Fibroblast of the aortic adventitia (primary cell): ENCODE results near the gene TRIM71. TPM values are rescaled to one million over a fixed set of nuclear protein-coding genes. Genes with fewer than 3 reads are reported as not detected.

ENCODE experiments used
- DNase-seq: peaks from one replicate; pipeline ENCODE4 v3.0.0-alpha.2; 2010; ENCODE audit warnings: low read depth
- H3K4me3 ChIP-seq: 2 replicates; pipeline ENCODE4 v1.5.1; 2011; ENCODE audit warnings: low read depth, mild to moderate bottlenecking, control low read depth, low read length, moderate library complexity
- total RNA-seq: library from RNA; depleted of rRNA; stranded (reverse); fragments of >200 nt; gene quantifications from 2 replicates; pipeline ENCODE4 v1.2.3, GENCODE V29; 2012; ENCODE audit warnings: low replicate concordance
- TF ChIP-seq, protein P1 (sequence below): IDR thresholded peaks from 2 replicates; pipeline ENCODE4 v1.5.1; 2011; ENCODE audit warnings: mild to moderate bottlenecking, low read length, control low read depth, inconsistent platforms; ENCODE audit not compliant: insufficient read depth

TRIM71 gene
- total RNA-seq, 1 donor = not detected

DNA sequence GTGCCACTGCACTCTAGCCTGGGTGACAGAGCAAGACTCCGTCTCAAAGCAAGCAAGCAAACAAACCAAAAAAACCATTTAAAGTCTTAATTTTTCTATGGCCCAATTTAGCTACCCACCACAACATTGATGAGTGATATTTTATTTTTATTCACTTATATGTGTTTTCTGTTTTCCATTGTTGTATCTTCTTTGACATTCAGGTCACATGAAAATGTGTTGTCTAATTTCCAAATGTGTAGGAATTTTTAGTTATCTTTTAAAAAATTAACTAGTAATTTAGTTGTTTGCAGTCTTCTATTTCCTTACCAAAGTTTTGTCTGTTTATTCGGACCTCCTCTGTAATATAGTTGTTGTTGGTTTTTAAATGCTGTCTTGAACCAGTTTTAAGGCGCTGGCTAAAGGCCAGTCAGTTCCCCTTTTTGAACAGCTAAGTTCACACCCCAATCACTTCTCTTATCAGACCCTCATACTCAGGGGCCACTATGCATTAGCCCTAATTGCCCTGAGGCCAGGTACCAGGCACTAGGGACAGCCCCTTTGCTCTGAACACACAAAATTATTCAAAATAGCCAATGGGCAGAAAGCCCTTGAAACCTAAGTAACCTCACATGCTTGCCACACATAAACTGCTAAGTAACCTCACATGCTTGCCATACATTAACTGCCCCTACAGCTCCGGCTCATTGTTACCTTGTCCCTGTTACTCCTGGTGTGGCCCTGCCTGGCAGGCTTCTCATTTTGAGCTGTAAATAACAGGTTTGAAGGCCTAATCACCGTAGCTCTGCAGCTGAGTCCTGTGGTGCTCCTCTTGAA, 129.4 kb downstream of the TRIM71 start:
- H3K4me3 ChIP-seq = no peak overlapping the region
- no peak for DNase-seq
- TF ChIP-seq, protein P1, sequence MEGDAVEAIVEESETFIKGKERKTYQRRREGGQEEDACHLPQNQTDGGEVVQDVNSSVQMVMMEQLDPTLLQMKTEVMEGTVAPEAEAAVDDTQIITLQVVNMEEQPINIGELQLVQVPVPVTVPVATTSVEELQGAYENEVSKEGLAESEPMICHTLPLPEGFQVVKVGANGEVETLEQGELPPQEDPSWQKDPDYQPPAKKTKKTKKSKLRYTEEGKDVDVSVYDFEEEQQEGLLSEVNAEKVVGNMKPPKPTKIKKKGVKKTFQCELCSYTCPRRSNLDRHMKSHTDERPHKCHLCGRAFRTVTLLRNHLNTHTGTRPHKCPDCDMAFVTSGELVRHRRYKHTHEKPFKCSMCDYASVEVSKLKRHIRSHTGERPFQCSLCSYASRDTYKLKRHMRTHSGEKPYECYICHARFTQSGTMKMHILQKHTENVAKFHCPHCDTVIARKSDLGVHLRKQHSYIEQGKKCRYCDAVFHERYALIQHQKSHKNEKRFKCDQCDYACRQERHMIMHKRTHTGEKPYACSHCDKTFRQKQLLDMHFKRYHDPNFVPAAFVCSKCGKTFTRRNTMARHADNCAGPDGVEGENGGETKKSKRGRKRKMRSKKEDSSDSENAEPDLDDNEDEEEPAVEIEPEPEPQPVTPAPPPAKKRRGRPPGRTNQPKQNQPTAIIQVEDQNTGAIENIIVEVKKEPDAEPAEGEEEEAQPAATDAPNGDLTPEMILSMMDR = no peak

Other genes with a start within 250 kb of the TRIM71 start
- gene DYNC1LI1, start 247.1 kb upstream of the TRIM71 start, total RNA-seq = 42.5 and 84.3 TPM in 2 replicates
- gene CNOT10, start 132.8 kb upstream of the TRIM71 start, total RNA-seq = 23.8 and 46.6 TPM in 2 replicates
- gene CCR4, start 133.6 kb downstream of the TRIM71 start, total RNA-seq = under 0.01 TPM in 1 of 2 replicates, not detected in the other